Coronary artery (tissue), 2 donors: ENCODE data around the gene RASGRF1.

Experiments
- DNase-seq: peaks from one replicate; pipeline ENCODE4 v3.0.0-alpha.2; 2017; ENCODE audit warnings: low spot score
- H3K27ac ChIP-seq, 2 donors: fragments of 200-600 bp; sonication (generic); one replicate each; pipeline ENCODE4 v1.5.1; 2016 to 2019
- H3K4me3 ChIP-seq: fragments of 200-600 bp; sonication (generic); 2 replicates; pipeline ENCODE4 v1.5.1; 2016; ENCODE audit warnings: mild to moderate bottlenecking, moderate library complexity
- TF ChIP-seq, protein P1 (sequence below): fragments of 200-600 bp; sonication (generic); IDR thresholded peaks from one replicate; pipeline ENCODE4 v1.5.1; 2019; ENCODE audit warnings: antibody characterized with exemption

RASGRF1 gene

DNA sequence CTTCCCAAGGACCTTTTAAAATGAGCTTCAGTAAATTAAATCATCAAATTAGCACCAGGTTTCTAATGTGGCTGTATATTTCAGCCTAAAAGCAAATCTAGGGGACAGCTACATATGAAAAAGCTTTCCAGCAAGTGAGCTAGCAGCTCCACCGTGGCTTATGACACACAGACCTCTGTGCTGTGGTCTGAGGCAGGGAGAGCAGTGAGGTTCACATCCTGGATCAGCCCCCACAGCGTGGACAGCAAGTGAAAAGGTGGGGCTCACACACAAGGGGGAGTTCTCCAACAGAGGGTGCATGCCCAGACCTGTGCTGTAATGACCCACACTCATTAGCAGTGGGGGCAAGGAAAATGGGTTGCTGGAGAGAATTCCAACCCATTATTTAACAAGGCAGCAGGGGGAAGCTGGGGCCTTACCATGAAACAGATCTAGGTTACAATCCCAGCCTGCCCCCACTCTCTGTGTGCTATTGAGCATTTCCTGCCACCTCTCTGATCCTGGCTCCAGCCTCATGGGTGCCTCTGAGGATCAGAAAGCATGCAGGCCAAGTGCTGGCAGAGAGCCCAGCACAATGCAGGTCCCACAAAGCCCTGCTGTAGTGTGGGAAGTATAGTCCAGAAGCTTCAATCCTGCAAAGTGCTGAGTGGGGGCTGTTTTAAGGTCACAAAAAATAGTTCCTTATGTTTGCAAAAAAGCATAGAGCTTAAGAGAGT is 48.2 kb downstream of the RASGRF1 start:
- Histone ChIP-seq H3K27ac (no peak overlapping the region), H3K4me3 (no peak overlapping the region)
- no peak for DNase-seq
- TF ChIP-seq, protein P1, sequence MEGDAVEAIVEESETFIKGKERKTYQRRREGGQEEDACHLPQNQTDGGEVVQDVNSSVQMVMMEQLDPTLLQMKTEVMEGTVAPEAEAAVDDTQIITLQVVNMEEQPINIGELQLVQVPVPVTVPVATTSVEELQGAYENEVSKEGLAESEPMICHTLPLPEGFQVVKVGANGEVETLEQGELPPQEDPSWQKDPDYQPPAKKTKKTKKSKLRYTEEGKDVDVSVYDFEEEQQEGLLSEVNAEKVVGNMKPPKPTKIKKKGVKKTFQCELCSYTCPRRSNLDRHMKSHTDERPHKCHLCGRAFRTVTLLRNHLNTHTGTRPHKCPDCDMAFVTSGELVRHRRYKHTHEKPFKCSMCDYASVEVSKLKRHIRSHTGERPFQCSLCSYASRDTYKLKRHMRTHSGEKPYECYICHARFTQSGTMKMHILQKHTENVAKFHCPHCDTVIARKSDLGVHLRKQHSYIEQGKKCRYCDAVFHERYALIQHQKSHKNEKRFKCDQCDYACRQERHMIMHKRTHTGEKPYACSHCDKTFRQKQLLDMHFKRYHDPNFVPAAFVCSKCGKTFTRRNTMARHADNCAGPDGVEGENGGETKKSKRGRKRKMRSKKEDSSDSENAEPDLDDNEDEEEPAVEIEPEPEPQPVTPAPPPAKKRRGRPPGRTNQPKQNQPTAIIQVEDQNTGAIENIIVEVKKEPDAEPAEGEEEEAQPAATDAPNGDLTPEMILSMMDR = no peak

DNA sequence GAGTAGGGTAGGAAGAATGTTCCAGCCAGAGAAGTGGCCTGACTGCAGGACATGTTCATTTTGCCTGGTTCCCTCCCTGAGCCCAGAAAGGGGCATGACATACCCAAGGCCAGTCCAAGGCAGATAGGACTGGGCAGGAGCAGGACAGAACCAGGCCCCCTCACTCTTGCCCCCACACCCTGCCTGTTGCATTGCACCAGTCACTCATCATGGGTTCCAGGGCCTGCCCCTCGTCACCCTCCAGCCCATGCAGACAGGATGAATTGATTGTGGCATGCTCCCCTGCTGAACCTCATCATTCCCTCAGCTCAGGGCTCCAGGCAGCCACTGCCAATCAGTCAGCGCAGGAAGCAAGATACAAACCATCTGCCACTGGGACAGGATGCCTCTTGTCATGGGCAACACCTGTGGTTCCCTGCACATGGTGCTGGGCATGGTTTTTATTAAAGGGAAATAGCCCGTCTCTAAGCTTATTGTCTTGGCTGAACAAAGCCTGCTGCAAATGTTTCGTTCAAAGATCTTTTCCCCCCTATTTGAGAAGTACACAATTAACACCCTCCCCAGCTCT is 48.9 kb downstream of the RASGRF1 start:
- H3K4me3 ChIP-seq = no peak overlapping the region
- H3K27ac ChIP-seq = no peak overlapping the region
- no peak for DNase-seq
- TF ChIP-seq, protein P1 = no peak

DNA sequence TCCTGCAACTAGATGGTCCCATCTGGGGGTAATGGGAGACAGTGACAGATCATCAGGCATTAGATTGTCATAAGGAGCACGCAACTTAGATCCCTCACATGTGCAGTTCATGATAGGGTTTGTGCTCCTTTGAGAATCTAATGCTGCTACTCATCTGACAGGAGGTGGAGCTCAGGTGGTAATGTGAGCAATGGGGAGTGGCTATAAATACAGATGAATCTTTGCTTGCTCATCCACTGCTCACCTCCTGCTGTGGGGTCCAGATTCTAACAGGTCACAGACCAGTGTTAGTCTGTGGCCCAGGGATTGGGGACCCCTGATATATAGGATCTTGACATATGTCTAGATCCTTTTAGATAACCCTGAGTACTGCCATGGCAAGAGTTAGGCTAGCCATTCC is 52.7 kb downstream of the RASGRF1 start:
- Histone ChIP-seq H3K27ac (no peak overlapping the region), H3K4me3 (no peak overlapping the region)
- TF ChIP-seq, protein P1 = no peak
- DNase-seq = no peak

DNA sequence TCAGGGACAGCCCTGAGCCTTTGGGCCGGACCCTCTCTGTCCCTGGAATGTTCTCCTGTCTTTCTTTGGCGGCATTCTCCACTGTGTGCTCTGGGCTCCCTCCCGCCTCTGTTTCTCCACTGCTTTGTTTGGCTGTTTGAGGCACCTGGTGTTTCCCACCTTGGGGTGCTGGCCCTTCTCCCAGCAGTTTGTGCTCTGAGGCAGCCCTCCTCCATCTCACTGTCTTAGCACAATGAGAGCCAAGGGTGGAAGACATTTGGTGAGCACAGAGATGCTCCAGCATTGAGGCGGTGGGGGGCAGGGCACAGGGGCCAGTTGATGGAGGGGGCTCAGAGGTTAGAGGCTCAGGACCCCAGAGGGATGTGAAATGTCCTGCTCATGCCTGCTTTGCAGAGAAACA is 54.3 kb downstream of the RASGRF1 start:
- no peak overlapping the region for H3K27ac ChIP-seq
- TF ChIP-seq, protein P1 = no peak
- DNase-seq = no peak
- no peak overlapping the region for H3K4me3 ChIP-seq

DNA sequence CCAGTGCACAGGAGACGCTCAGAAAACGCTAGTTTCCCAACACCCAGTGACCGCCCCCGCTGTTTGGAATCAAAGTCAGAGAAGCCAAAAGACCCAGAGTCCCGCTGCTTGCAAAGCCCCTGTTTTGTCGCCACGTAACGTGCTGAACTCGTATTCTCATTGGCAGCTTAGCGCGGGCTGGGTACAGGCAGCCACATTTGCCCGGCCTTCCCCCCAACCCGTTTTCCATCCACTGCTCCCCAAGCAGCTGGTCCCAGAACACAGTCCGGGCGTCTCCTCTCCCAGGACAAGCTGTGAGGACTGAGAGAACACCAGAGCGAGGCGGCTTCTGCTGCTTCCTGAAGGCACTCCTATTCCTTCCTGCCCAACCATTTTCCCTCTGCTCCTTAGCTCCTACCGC is 54.8 kb downstream of the RASGRF1 start:
- no peak overlapping the region for H3K4me3 ChIP-seq
- H3K27ac ChIP-seq = no peak overlapping the region
- TF ChIP-seq, protein P1 = no peak
- DNase-seq = no peak

DNA sequence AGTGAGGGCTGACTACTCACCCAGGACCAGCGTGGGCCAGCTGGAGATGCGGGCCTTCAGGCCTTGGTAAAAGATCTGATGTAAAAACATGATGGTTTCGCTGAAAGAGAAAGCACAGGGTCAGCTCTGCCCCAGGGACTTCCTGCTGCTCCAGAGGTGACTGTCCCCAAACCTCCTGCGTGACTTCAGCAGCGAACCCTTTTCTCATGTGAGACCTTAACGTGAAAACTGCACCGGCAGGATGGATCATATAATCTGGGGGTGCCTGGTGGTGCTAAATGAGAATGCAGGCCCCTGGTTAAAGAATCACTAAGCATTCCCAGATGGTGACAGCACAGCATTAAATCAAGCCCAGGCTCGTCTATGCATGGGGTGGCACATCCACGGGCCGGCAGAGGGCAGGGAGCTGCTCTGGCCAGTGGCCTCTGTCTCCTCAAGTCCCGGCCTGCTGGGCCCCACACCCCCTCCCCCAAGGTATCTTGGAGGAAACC is 55.4 kb downstream of the RASGRF1 start:
- H3K27ac ChIP-seq = no peak overlapping the region
- no peak for DNase-seq
- no peak overlapping the region for H3K4me3 ChIP-seq
- TF ChIP-seq, protein P1 = no peak

DNA sequence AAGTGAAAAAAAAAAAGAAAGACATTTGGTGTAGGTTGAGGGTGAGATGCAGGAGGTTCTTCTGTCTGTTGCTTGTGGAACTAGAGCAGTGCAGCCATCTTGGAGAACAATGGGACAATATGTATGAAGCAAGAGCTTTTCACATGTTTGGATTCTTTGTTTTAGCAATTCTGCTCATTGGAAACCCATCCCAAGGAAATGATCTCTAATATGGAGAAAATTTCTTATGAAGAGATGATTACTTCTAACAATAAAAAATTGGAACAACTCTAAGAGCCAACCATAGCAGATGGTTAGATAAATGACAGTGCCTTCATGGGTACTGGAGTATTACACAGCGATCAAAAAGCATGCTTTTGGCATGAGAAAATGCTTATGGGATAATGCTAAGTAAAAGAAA is 56.3 kb downstream of the RASGRF1 start:
- Histone ChIP-seq H3K4me3 (no peak overlapping the region), H3K27ac (no peak overlapping the region)
- no peak for DNase-seq
- TF ChIP-seq, protein P1 = no peak
